HCT116 (cell line): ENCODE data around the gene PLD2. TPM values are rescaled to one million over a fixed set of nuclear protein-coding genes. Genes with fewer than 3 reads are reported as not detected.
A peak's percentile ranks its signal among the peaks of the same experiment; 100 is the strongest.

Source experiments
- ATAC-seq: fragments of 200-7000 bp; cut with Tn5 transposase; 2 replicates; pipeline ENCODE4 v1.9.1; 2020; ENCODE audit warnings: mild to moderate bottlenecking, moderate library complexity
- BruUV-seq: library from RNA; stranded (reverse); fragments of 400-500 nt; replicated peaks from 2 replicates; lab custom pipeline; 2021; lab: Mats Ljungman, UMichigan
- CTCF ChIA-PET: fragments of 300-600 bp; sonication (Branson Sonifier 250); formaldehyde crosslinking; loops from one replicate; lab custom pipeline; 2021; ENCODE audit warnings: antibody characterized with exemption; lab: Charles Lee
- POLR2A ChIA-PET: fragments of 300-600, 350-600 bp; sonication (Branson Sonifier 250); formaldehyde crosslinking; loops from one replicate; lab custom pipeline; 2021; ENCODE audit warnings: antibody characterized with exemption; lab: Charles Lee
- RAD21 ChIA-PET, 2 experiments: fragments of 300-600 bp; sonication (Branson Sonifier 250); formaldehyde crosslinking; loops; one replicate each; lab custom pipeline; 2023; ENCODE audit warnings: low total read pairs in 2 of 2; ENCODE audit not compliant: uncharacterized antibody in 2 of 2, unreplicated experiment in 2 of 2, low non-redundant PET in 1 of 2; lab: Charles Lee
- DNase-seq: peaks from one replicate; pipeline ENCODE4 v3.0.0-alpha.2; 2010; ENCODE audit warnings: low read depth, low spot score
- H2AFZ ChIP-seq: fragments of 200-600 bp; shearing (Covaris generic), sonication (generic); 2 replicates; pipeline ENCODE4 v1.6.1; 2017; ENCODE audit warnings: low read depth, mixed run types, mixed read lengths, antibody characterized with exemption, low read length; ENCODE audit not compliant: poor library complexity, severe bottlenecking
- H3K27ac ChIP-seq: 2 replicates; pipeline ENCODE4 v1.5.1; 2012; ENCODE audit warnings: low read depth, low read length
- H3K27me3 ChIP-seq: fragments of 200-600 bp; sonication (generic); 2 replicates; pipeline ENCODE4 v1.6.1; 2016; ENCODE audit warnings: mixed run types, low read length, mixed read lengths; ENCODE audit not compliant: insufficient read depth
- H3K36me3 ChIP-seq, 2 experiments: fragments of 200-500 bp in 1 of 2; fragments of 200-600 bp in 1 of 2; sonication (Bioruptor generic) in 1 of 2; sonication (generic) in 1 of 2; 2 replicates each; pipeline versions ENCODE4 v1.5.1 to v1.6.1; 2014 to 2016; ENCODE audit warnings: low read length in 2 of 2, inconsistent platforms in 1 of 2, mixed read lengths in 1 of 2, mixed run types in 1 of 2; ENCODE audit not compliant: insufficient read depth in 2 of 2, control insufficient read depth in 1 of 2
- H3K4me1 ChIP-seq, 2 experiments: fragments of 200-600 bp in 1 of 2; sonication (generic) in 1 of 2; 2 replicates each; pipeline versions ENCODE4 v1.5.1 to v1.6.1; 2012 to 2017; ENCODE audit warnings: low read length in 2 of 2, inconsistent platforms in 1 of 2, mild to moderate bottlenecking in 1 of 2, mixed read lengths in 1 of 2, mixed run types in 1 of 2, moderate library complexity in 1 of 2; ENCODE audit not compliant: insufficient read depth in 2 of 2, control insufficient read depth in 1 of 2
- H3K4me2 ChIP-seq: fragments of 200-600 bp; sonication (generic); 2 replicates; pipeline ENCODE4 v1.6.1; 2017; ENCODE audit warnings: mixed run types, low read length, mixed read lengths
- H3K4me3 ChIP-seq, 2 experiments: fragments of 200-600 bp in 1 of 2; sonication (generic) in 1 of 2; replicated peaks in 1 of 2; 2 replicates each; pipeline ENCODE4 v1.5.1; 2011 to 2016; ENCODE audit warnings: low read length in 2 of 2, control low read depth in 1 of 2, low read depth in 1 of 2, mild to moderate bottlenecking in 1 of 2, mixed read lengths in 1 of 2, mixed run types in 1 of 2
- H3K79me2 ChIP-seq: fragments of 200-600 bp; sonication (generic); 2 replicates; pipeline ENCODE4 v1.6.1; 2017; ENCODE audit warnings: mild to moderate bottlenecking, mixed run types, low read length, moderate library complexity, mixed read lengths; ENCODE audit not compliant: insufficient read depth
- H3K9ac ChIP-seq: fragments of 200-600 bp; sonication (generic); 2 replicates; pipeline ENCODE4 v1.6.1; 2016; ENCODE audit warnings: low read length, mixed read lengths
- H3K9me2 ChIP-seq: fragments of 200-600 bp; sonication (generic), shearing (Covaris generic); 2 replicates; pipeline ENCODE4 v1.6.1; 2017; ENCODE audit warnings: mixed run types, mild to moderate bottlenecking, moderate library complexity; ENCODE audit not compliant: insufficient read depth
- H3K9me3 ChIP-seq, 2 experiments: fragments of 200-500 bp in 1 of 2; fragments of 200-600 bp in 1 of 2; sonication (Bioruptor generic) in 1 of 2; sonication (generic) in 1 of 2; 2 replicates each; pipeline ENCODE4 v1.6.1; 2014 to 2017; ENCODE audit warnings: low read length in 2 of 2, mixed read lengths in 2 of 2, inconsistent platforms in 1 of 2, low read depth in 1 of 2, mild to moderate bottlenecking in 1 of 2, mixed run types in 1 of 2, moderate library complexity in 1 of 2; ENCODE audit not compliant: control insufficient read depth in 1 of 2, insufficient read depth in 1 of 2
- H4K20me1 ChIP-seq: fragments of 200-600 bp; sonication (generic), shearing (Covaris generic); 2 replicates; pipeline ENCODE4 v1.6.1; 2017; ENCODE audit warnings: mixed run types, mild to moderate bottlenecking, moderate library complexity; ENCODE audit not compliant: insufficient read depth
- CBX3 ChIP-seq: IDR thresholded peaks from 2 replicates; pipeline ENCODE4 v1.6.1; 2012; ENCODE audit warnings: low read depth
- CEBPB ChIP-seq: IDR thresholded peaks from 2 replicates; pipeline ENCODE4 v1.6.1; 2012; ENCODE audit warnings: low read depth
- EGR1 ChIP-seq: IDR thresholded peaks from 2 replicates; pipeline ENCODE4 v1.6.1; 2012; ENCODE audit warnings: low read depth
- ELF1 ChIP-seq: IDR thresholded peaks from 2 replicates; pipeline ENCODE4 v1.6.1; 2012; ENCODE audit warnings: low read depth, borderline replicate concordance
- EZH2phosphoT487 ChIP-seq: fragments of 200-600 bp; IDR thresholded peaks from 2 replicates; pipeline ENCODE4 v1.6.1; 2018; ENCODE audit warnings: antibody characterized with exemption, borderline replicate concordance
- FOSL1 ChIP-seq: IDR thresholded peaks from 2 replicates; pipeline ENCODE4 v1.6.1; 2012; ENCODE audit warnings: low read depth
- POLR2AphosphoS5 ChIP-seq: IDR thresholded peaks from 2 replicates; pipeline ENCODE4 v1.6.1; 2011; ENCODE audit warnings: mild to moderate bottlenecking, low read depth, low read length, moderate library complexity
- RAD21 ChIP-seq: IDR thresholded peaks from 2 replicates; pipeline ENCODE4 v1.6.1; 2012; ENCODE audit warnings: low read depth, mild to moderate bottlenecking
- SIN3A ChIP-seq: IDR thresholded peaks from 2 replicates; pipeline ENCODE4 v1.6.1; 2012; ENCODE audit warnings: low read depth
- SP1 ChIP-seq: IDR thresholded peaks from 2 replicates; pipeline ENCODE4 v1.6.1; 2012; ENCODE audit warnings: low read depth
- SRF ChIP-seq: IDR thresholded peaks from 2 replicates; pipeline ENCODE4 v1.6.1; 2012; ENCODE audit warnings: low read depth
- TCF7L2 ChIP-seq: IDR thresholded peaks from 2 replicates; pipeline ENCODE4 v1.7.0; 2011; ENCODE audit warnings: borderline replicate concordance, inconsistent platforms; ENCODE audit not compliant: insufficient read depth, insufficient read length; ENCODE audit errors: extremely low read depth
- YY1 ChIP-seq: IDR thresholded peaks from 2 replicates; pipeline ENCODE4 v1.6.1; 2011; ENCODE audit warnings: low read length, low read depth, moderate library complexity, mild to moderate bottlenecking; ENCODE audit not compliant: insufficient replicate concordance; ENCODE audit errors: extremely low read depth
- ZFX ChIP-seq: fragments of 450-650 bp; IDR thresholded peaks from 2 replicates; pipeline ENCODE4 v1.6.1; 2017
- ZNF274 ChIP-seq: fragments of 200-500 bp; sonication (Bioruptor generic); IDR thresholded peaks from 2 replicates; pipeline ENCODE4 v1.6.1; 2014; ENCODE audit warnings: mild to moderate bottlenecking, low read depth, low read length, inconsistent platforms
- intact Hi-C: fragments of 100-400 bp; cut with micrococcal nuclease; formaldehyde crosslinking; loops from 2 replicates; pipeline ENCODE4 v1.10.0; 2022
- total RNA-seq: library from RNA; stranded (reverse); gene quantifications from one replicate; pipeline ENCODE4 v1.2.1, GENCODE V29; 2021; ENCODE audit not compliant: unreplicated experiment
- TF ChIP-seq, protein P1 (sequence below): IDR thresholded peaks from 2 replicates; pipeline ENCODE4 v1.6.1; 2011; ENCODE audit warnings: mild to moderate bottlenecking, low read length, moderate library complexity; ENCODE audit not compliant: insufficient replicate concordance; ENCODE audit errors: extremely low read depth
- TF ChIP-seq, protein P2 (sequence below): IDR thresholded peaks from 2 replicates; pipeline ENCODE4 v1.6.1; 2012
- TF ChIP-seq, protein P3 (sequence below): IDR thresholded peaks from 2 replicates; pipeline ENCODE4 v1.6.1; 2012; ENCODE audit warnings: low read depth
- TF ChIP-seq, protein P4 (sequence below), 3 experiments: fragments of 200-600 bp in 1 of 3; sonication (generic) in 1 of 3; IDR thresholded peaks in 2 of 3; conservative IDR thresholded peaks in 1 of 3; 2 replicates each; pipeline ENCODE4 v1.5.1; 2012 to 2017; ENCODE audit warnings: low read depth in 2 of 3, low read length in 2 of 3, antibody characterized with exemption in 1 of 3, borderline replicate concordance in 1 of 3, control low read depth in 1 of 3, mild to moderate bottlenecking in 1 of 3, mixed read lengths in 1 of 3, mixed run types in 1 of 3, moderate library complexity in 1 of 3; ENCODE audit not compliant: insufficient read depth in 1 of 3
- TF ChIP-seq, protein P5 (sequence below): IDR thresholded peaks from 2 replicates; pipeline ENCODE4 v1.6.1; 2012

The PLD2 gene
- total RNA-seq, 1 experiment from 2014 or later: 47.7 TPM

DNA sequence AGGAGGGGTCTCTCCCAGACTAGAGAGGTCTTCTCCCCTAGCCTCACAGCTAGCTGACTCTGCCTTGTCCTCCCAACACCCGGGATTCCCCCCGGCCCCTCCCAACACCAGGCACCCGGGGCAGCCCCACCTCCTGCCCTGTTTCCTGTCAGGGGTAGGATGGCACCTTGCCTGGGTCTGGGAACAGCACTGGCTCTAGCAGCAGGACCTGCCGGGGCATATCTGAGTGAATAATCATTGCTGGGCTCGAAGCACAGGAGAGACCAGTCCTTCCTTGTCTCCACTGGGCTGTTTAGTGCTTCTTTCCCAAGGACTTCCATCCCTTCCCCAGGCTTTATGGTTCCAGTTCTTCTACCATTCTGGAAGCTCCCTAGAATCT is 51.9 kb downstream of the PLD2 start:
- no peaks in the 10 kb centered on the region for H3K27me3 ChIP-seq
- peaks cover 12 to 30% of the 10 kb centered on the region in 2 experiments; a peak in 3 of 4 replicates for H3K4me1 ChIP-seq
- CTCF ChIA-PET: no interaction called here
- RAD21 ChIA-PET: interaction anchor here in 1 of 2 experiments (0.5 kb wide), 1 partner anchor 24 kb away, joined by 3 read pairs; no protein-coding TSS in a partner anchor
- peak; percentile 65 for ATAC-seq
- no TSS peak for BruUV-seq
- no peaks in the 10 kb centered on the region for H3K9me3 ChIP-seq
- H4K20me1 ChIP-seq: no peaks in the 10 kb centered on the region
- no peaks in the 10 kb centered on the region for H3K9me2 ChIP-seq
- TF ChIP-seq EGR1 (no peak), SIN3A (no peak), ZFX (no peak), YY1 (no peak), TCF7L2 (no peak), ELF1 (no peak), CEBPB (no peak), CBX3 (no peak), POLR2AphosphoS5 (no peak), RAD21 (no peak), ZNF274 (no peak), SRF (no peak), EZH2phosphoT487 (no peak), FOSL1 (no peak), SP1 (no peak)
- TF ChIP-seq, protein P1, sequence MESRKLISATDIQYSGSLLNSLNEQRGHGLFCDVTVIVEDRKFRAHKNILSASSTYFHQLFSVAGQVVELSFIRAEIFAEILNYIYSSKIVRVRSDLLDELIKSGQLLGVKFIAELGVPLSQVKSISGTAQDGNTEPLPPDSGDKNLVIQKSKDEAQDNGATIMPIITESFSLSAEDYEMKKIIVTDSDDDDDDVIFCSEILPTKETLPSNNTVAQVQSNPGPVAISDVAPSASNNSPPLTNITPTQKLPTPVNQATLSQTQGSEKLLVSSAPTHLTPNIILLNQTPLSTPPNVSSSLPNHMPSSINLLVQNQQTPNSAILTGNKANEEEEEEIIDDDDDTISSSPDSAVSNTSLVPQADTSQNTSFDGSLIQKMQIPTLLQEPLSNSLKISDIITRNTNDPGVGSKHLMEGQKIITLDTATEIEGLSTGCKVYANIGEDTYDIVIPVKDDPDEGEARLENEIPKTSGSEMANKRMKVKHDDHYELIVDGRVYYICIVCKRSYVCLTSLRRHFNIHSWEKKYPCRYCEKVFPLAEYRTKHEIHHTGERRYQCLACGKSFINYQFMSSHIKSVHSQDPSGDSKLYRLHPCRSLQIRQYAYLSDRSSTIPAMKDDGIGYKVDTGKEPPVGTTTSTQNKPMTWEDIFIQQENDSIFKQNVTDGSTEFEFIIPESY: no peak
- TF ChIP-seq, protein P2, sequence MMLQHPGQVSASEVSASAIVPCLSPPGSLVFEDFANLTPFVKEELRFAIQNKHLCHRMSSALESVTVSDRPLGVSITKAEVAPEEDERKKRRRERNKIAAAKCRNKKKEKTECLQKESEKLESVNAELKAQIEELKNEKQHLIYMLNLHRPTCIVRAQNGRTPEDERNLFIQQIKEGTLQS: no peak
- TF ChIP-seq, protein P3, sequence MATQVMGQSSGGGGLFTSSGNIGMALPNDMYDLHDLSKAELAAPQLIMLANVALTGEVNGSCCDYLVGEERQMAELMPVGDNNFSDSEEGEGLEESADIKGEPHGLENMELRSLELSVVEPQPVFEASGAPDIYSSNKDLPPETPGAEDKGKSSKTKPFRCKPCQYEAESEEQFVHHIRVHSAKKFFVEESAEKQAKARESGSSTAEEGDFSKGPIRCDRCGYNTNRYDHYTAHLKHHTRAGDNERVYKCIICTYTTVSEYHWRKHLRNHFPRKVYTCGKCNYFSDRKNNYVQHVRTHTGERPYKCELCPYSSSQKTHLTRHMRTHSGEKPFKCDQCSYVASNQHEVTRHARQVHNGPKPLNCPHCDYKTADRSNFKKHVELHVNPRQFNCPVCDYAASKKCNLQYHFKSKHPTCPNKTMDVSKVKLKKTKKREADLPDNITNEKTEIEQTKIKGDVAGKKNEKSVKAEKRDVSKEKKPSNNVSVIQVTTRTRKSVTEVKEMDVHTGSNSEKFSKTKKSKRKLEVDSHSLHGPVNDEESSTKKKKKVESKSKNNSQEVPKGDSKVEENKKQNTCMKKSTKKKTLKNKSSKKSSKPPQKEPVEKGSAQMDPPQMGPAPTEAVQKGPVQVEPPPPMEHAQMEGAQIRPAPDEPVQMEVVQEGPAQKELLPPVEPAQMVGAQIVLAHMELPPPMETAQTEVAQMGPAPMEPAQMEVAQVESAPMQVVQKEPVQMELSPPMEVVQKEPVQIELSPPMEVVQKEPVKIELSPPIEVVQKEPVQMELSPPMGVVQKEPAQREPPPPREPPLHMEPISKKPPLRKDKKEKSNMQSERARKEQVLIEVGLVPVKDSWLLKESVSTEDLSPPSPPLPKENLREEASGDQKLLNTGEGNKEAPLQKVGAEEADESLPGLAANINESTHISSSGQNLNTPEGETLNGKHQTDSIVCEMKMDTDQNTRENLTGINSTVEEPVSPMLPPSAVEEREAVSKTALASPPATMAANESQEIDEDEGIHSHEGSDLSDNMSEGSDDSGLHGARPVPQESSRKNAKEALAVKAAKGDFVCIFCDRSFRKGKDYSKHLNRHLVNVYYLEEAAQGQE: no peak
- TF ChIP-seq, protein P4, sequence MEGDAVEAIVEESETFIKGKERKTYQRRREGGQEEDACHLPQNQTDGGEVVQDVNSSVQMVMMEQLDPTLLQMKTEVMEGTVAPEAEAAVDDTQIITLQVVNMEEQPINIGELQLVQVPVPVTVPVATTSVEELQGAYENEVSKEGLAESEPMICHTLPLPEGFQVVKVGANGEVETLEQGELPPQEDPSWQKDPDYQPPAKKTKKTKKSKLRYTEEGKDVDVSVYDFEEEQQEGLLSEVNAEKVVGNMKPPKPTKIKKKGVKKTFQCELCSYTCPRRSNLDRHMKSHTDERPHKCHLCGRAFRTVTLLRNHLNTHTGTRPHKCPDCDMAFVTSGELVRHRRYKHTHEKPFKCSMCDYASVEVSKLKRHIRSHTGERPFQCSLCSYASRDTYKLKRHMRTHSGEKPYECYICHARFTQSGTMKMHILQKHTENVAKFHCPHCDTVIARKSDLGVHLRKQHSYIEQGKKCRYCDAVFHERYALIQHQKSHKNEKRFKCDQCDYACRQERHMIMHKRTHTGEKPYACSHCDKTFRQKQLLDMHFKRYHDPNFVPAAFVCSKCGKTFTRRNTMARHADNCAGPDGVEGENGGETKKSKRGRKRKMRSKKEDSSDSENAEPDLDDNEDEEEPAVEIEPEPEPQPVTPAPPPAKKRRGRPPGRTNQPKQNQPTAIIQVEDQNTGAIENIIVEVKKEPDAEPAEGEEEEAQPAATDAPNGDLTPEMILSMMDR (IDR thresholded peaks at IDR 0.05 in 2 of 3, conservative IDR thresholded peaks at IDR 0.05 in 1 of 3; ENCODE audit: borderline replicate concordance in 1 of 3, insufficient read depth in 1 of 3, low read depth in 2 of 3, low read length in 2 of 3): no peak
- TF ChIP-seq, protein P5, sequence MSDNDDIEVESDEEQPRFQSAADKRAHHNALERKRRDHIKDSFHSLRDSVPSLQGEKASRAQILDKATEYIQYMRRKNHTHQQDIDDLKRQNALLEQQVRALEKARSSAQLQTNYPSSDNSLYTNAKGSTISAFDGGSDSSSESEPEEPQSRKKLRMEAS: no peak
- no peak overlapping the region for H3K9ac ChIP-seq
- no peak overlapping the region for H3K4me3 ChIP-seq
- POLR2A ChIA-PET: no interaction called here
- intact Hi-C loops: no loop called here
- no peaks in the 10 kb centered on the region for H3K36me3 ChIP-seq
- H3K27ac ChIP-seq: peak overlapping the region; percentile 28; the same call in 1 of the 2 replicates
- DNase-seq: no peak
- H3K4me2 ChIP-seq: peak overlapping the region; percentile 35
- H2AFZ ChIP-seq: no peak overlapping the region
- peaks cover 64% of the 10 kb centered on the region for H3K79me2 ChIP-seq
